MM.1S (cell line): ENCODE data around the gene TMEM132D.

Source experiments
- EZH2 ChIP-seq: fragments of 300-600 bp; sonication (generic); optimal IDR thresholded peaks from 2 replicates; pipeline ENCODE3; 2017; ENCODE audit warnings: low read depth, mild to moderate bottlenecking, antibody characterized with exemption, low read length, mixed read lengths
- EZH2phosphoT487 ChIP-seq: fragments of 300-600 bp; sonication (generic); IDR thresholded peaks from 2 replicates; pipeline ENCODE4 v1.6.1; 2018; ENCODE audit warnings: antibody characterized with exemption, low read length
- TF ChIP-seq, protein P1 (sequence below): fragments of 300-600 bp; sonication (generic); IDR thresholded peaks from 2 replicates; pipeline ENCODE4 v1.5.1; 2016; ENCODE audit warnings: antibody characterized with exemption, low read length, mixed read lengths

DNA sequence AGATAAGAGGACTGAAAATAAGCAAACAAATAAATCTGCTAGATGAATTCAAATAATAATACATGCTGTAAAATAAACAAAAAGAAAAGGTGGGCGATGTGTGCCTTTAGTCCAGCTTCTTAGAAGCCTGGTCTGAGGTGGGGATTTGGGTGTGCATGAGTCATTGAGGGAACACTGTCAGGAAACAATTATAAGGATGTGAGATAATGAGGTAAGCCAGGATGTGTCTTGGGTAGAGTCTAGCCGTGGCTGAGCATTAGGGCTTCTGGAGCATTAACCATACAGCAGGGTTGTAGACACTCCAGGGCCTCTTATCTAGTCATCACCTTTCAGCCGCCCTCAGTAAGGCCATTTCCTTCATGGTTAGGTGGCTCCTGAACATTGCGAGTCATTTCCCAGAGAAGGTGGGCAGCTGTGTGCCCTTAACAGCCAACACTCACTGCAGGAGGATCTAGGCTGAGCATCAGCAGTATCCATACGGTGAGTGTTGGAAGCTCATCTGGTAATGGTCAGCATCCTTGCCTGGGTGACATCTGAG, 645.0 kb downstream of the TMEM132D start:
- TF ChIP-seq EZH2 (no peak), EZH2phosphoT487 (no peak)
- TF ChIP-seq, protein P1, sequence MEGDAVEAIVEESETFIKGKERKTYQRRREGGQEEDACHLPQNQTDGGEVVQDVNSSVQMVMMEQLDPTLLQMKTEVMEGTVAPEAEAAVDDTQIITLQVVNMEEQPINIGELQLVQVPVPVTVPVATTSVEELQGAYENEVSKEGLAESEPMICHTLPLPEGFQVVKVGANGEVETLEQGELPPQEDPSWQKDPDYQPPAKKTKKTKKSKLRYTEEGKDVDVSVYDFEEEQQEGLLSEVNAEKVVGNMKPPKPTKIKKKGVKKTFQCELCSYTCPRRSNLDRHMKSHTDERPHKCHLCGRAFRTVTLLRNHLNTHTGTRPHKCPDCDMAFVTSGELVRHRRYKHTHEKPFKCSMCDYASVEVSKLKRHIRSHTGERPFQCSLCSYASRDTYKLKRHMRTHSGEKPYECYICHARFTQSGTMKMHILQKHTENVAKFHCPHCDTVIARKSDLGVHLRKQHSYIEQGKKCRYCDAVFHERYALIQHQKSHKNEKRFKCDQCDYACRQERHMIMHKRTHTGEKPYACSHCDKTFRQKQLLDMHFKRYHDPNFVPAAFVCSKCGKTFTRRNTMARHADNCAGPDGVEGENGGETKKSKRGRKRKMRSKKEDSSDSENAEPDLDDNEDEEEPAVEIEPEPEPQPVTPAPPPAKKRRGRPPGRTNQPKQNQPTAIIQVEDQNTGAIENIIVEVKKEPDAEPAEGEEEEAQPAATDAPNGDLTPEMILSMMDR, result no peak
